NCI-H146 treated with DMSO at 0.1 percent for 48 hours (cell line): ENCODE data around the gene ARHGEF26.
A peak's percentile ranks its signal among the peaks of the same experiment; 100 is the strongest.
"Not testable (repeated sequence)": the region's sequence is repeated elsewhere in the genome, so short reads cannot be mapped to it uniquely, and the experiment has no call there.

Experiments used
- DNase-seq: peaks from one replicate; lab custom pipeline; 2025; ENCODE audit not compliant: unreplicated experiment; lab: John Stamatoyannopoulos, UW

Gene ARHGEF26, protein sequence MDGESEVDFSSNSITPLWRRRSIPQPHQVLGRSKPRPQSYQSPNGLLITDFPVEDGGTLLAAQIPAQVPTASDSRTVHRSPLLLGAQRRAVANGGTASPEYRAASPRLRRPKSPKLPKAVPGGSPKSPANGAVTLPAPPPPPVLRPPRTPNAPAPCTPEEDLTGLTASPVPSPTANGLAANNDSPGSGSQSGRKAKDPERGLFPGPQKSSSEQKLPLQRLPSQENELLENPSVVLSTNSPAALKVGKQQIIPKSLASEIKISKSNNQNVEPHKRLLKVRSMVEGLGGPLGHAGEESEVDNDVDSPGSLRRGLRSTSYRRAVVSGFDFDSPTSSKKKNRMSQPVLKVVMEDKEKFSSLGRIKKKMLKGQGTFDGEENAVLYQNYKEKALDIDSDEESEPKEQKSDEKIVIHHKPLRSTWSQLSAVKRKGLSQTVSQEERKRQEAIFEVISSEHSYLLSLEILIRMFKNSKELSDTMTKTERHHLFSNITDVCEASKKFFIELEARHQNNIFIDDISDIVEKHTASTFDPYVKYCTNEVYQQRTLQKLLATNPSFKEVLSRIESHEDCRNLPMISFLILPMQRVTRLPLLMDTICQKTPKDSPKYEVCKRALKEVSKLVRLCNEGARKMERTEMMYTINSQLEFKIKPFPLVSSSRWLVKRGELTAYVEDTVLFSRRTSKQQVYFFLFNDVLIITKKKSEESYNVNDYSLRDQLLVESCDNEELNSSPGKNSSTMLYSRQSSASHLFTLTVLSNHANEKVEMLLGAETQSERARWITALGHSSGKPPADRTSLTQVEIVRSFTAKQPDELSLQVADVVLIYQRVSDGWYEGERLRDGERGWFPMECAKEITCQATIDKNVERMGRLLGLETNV

DNA sequence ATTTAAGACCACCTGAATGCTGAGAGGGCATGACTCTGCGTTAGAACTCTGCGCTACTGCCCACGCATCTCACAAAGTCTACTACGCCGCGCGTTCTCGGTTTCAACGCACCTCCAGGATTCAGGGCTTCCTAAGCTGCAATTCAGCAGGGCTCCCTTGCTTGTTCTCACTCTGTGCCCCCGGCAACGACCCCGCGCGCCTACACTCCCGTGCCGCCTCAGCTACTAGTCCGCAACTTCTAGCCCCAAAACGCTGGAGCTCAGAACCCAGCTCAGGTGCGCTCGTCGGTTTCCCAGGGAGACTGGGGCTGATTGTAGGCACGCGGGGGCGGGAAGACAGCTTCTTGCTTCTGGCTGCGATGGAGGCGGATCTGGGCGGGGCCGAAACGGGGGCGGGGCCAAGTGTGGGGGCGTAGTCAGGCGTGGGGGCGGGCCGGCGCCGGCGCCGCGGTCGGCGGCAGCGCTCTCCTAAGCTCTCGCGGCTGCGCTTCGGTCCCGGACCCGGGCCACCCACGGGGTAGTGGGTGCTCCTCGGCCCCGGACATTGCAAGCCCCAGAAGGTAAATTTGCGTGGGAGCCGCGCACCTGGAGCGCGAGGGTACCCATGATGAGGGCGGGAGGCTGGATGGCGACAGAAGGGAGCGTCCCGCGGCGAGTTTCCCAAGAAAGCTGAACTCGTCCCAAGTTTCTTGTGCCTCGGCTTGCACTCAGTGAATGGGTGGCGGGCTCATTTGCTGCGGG lies at the start of gene ARHGEF26:
Gene ARHGEF26 (plus strand): TSS at position 430 of the 740 bp plus-strand sequence. CDS start 603 bp downstream, outside the sequence.
- peak; percentile 88 for DNase-seq

- DNase-seq = no peak
Observed at GRCh38 chr3:154074966-154075365, 46.2 kb upstream of the ARHGEF26 start.

GRCh38 chr3:154078672-154079071 lies 42.5 kb upstream of the ARHGEF26 start:
- DNase-seq = no peak

DNA sequence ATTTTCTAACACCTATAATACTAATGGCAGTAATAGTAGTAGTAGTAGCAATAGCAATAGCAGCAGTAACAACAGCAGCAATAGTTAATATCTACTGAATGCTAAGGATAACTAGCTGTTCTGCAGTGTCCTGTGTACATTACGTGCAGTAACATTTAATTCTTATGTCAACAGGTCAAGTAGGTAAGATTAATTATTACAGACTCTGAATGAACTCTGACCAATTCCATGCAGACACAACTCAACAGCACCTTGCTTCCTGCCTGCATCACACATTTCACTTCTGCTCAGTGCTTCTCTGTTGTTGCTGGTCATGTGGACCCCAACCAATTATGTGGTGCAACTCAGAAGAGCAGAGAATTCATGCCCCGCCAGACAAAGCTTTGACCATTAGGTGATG lies 39.9 kb upstream of the ARHGEF26 start:
- no peak for DNase-seq

DNA sequence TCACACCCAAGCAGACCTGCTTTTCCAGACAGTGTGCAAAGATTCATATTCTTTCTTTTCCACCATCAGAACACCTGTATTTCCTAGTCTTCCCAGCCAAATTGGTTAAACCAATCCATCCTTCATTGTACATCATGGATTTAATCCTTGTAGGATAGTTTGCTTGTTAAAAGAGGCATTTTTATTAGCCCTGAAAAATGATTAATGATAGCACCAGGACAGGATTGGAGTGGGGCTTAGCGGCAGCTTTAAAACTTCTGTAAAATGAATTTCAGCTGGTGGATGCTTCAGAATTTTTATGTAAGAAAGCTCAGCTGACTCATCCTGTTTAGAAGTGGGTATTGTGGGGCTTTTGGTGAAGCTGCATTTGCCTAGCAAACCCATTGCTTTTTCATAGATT lies 36.1 kb upstream of the ARHGEF26 start:
- no peak for DNase-seq

DNA sequence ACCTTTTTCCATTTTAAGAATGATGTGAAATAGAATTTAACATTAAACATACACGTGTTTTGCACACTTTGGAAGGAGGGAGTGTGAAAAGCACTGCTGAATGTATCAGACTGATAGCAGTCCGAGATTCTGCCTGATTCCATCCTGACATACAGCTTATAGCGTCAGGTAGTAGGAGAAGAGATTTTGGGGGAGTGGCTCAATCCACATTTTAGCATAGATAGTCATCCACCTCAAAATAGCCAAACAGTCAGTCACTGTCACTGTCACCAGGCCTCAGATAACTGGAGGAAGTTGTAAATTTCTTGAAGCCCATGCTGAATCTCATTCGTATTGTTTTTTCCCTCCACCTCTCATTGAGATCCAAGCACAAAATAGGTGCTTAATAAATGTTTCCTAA lies 35.4 kb upstream of the ARHGEF26 start:
- no peak for DNase-seq

DNA sequence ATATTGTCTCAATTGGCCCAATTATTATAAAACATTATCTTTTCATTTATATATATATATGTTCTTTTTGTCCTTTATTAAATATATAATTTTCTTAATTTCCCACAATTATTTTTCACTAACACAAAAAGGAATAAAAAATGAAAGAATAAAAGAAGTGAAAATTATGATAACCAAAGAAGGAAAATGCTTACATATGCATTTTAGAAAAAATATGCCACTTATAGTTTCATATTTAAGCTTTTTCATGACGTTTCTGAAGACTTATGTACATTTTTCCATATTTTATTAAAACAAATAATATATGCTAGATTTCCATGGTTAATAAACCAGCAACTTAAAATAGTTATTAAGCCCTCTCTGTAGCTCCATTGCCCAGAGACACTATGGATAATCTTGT lies 34.9 kb upstream of the ARHGEF26 start:
- no peak for DNase-seq

DNA sequence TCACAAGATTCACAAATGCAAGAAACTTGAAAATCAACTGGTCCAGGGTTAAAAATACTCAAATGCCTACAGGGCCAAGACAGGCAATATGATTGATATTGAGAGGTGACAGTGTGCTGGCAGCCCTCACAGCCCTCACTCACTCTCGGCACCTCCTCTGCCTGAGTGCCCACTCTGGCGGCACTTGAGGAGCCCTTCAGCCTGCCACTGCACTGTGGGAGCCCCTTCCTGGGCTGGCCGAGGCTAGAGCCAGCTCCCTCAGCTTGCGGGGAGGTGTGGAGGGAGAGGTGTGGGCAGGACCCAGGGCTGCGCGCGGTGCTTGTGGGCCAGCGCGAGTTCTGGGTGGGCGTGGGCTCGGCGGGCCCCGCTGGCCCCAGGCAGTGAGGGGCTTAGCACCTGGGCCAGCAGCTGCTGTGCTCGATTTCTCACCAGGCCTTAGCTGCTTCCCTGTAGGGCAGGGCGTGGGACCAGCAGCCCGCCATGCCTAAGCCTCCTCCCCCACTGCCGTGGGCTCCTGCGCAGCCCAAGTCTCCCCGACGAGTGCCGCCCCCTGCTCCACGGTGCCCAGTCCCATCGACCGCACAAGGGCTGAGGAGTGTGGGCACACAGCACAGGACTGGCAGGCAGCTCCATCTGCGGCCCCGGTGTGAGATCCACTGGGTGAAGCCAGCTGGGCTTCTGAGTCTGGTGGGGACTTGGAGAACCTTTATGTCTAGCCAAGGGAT lies 33.3 kb upstream of the ARHGEF26 start:
- DNase-seq = not testable (repeated sequence)

GRCh38 chr3:154089421-154090420 lies 31.5 kb upstream of the ARHGEF26 start:
- DNase-seq = no peak

GRCh38 chr3:154094051-154094450 lies 27.1 kb upstream of the ARHGEF26 start:
- no peak for DNase-seq

DNA sequence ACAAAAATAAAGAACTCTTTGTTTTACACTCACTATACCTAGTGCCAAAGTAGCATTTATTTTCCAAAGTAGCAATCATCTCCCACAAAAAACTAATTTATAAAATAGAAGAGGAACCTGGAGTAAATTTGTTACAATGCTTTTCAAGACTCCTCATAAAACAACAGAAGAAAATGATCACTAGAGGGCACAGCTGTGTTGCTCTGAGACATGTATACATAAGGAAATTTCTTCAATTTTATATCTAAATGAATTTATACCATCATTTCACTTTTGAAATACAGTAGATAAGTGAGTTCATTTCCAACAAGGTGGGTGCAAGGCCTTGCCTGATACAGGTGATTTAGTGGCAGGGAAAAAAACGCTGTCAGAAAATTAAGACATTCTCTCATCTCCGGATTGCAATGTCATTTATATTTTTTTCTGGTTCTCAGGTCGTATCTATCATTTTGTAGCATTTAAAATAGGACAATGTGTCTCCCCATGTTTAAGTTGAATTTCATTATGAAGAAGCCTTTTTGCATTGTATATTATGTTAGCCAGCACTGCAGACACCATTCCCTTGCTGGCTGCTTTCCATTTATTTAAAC lies 25.3 kb upstream of the ARHGEF26 start:
- peak; percentile 23 for DNase-seq

- no peak for DNase-seq
Observed at GRCh38 chr3:154098376-154098775, 22.8 kb upstream of the ARHGEF26 start.

GRCh38 chr3:154100556-154100955 lies 20.6 kb upstream of the ARHGEF26 start:
- DNase-seq = no peak

DNA sequence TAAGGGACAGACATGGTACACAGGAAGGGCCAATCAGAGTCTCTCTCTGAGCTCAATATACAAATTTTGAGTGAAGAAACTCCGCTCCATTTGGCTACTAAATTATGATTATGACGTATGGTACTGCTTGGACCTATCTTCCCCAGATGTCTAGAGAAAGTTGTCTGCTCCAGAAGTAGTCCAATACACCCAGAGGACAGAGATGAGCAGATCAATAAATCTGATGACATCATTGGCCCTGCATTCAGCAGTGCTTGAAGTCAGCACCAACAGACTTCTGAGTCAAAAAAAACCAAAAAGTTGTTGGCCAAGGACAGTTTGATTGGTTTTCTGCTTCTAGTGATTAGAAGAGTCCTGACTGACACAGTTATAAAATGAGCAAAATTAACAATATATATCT lies 19.9 kb upstream of the ARHGEF26 start:
- no peak for DNase-seq

- no peak for DNase-seq
Observed at GRCh38 chr3:154102225-154102624, 19.0 kb upstream of the ARHGEF26 start.

DNA sequence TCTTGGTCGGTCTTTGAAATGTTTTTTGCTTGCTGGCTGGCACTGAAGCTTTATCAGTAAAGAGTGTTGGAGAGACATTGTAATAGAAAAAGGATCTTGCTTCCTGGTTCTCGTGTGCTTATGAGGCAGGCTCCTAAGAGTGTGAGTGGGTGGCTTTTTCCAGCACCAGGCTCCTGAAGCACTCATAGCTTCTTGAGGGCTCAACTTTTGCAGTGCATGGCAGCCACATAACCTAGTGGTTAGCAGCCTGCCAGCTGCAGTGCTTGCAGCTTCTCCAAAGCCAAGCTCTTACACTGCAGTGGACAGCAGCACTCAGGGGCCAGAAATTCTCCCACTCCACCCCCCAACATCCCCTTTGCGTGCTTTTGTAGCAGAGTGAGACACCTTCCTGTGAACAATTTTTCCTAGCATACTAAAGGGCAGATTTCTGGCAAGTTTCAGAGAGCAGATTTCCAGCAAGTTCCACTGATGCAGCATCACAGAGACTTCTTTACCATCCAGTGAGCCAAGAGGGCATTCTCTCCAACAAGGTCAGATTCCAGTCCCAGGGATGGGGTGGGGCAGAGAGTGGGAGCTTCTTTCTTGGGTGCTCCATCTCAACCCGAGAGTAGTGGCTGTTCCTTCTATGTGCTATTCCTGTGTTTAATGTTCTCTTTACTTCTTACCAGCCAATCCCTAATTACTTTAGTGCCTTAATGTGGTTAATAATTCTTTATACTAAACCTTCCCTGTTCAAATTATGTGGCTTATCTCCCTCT lies 15.8 kb upstream of the ARHGEF26 start:
- no peak for DNase-seq

GRCh38 chr3:154111365-154111935 lies 9.7 kb upstream of the ARHGEF26 start:
- no peak for DNase-seq
